TTC549 (cell line): ENCODE results near the gene CCDC121.
A peak's percentile ranks its signal among the peaks of the same experiment; 100 is the strongest.

Experiments
- FAIRE-seq: peaks from 2 replicates; lab custom pipeline; 2012; peaks lifted over from hg19 to GRCh38; lab: Jason Lieb, UNC

The CCDC121 gene

GRCh38 chr2:27628767-27629709 lies at the start of gene CCDC121, which contains the start of gene GPN1:
CCDC121 (minus strand) TSS chr2:27629012; CDS start chr2:27627799, 1,213 bp downstream.
GPN1 (plus strand) TSS chr2:27629050; CDS start chr2:27629059, 9 bp downstream.
- FAIRE-seq = no peak

- no peak for FAIRE-seq
Measured at GRCh38 chr2:27672723-27673486, 44.1 kb upstream of the CCDC121 start.

- FAIRE-seq = no peak
Measured at GRCh38 chr2:27671235-27671634, 42.4 kb upstream of the CCDC121 start.

- FAIRE-seq = no peak
Measured at GRCh38 chr2:27667446-27667845, 38.6 kb upstream of the CCDC121 start.

- FAIRE-seq = no peak
Measured at GRCh38 chr2:27664622-27665363, 36.0 kb upstream of the CCDC121 start.

GRCh38 chr2:27664154-27664574 lies 35.4 kb upstream of the CCDC121 start:
- FAIRE-seq = no peak

GRCh38 chr2:27663285-27664153 lies 34.7 kb upstream of the CCDC121 start, which contains the start of the genes SLC4A1AP and SUPT7L:
SLC4A1AP (plus strand) TSS chr2:27663889; CDS start chr2:27663915, 26 bp downstream.
SUPT7L (minus strand) TSS chr2:27663614; CDS start chr2:27662192, 1,422 bp downstream.
- FAIRE-seq = no peak

- FAIRE-seq = no peak
Measured at GRCh38 chr2:27661371-27661770, 32.6 kb upstream of the CCDC121 start.

- no peak for FAIRE-seq
Measured at GRCh38 chr2:27655155-27655951, 26.5 kb upstream of the CCDC121 start.

GRCh38 chr2:27653397-27653796 lies 24.6 kb upstream of the CCDC121 start:
- no peak for FAIRE-seq

- FAIRE-seq = no peak
Measured at GRCh38 chr2:27652790-27653189, 24.0 kb upstream of the CCDC121 start.

- no peak for FAIRE-seq
Measured at GRCh38 chr2:27652341-27652740, 23.5 kb upstream of the CCDC121 start.

- FAIRE-seq = no peak
Measured at GRCh38 chr2:27651056-27651455, 22.2 kb upstream of the CCDC121 start.

- FAIRE-seq = no peak
Measured at GRCh38 chr2:27647737-27648136, 18.9 kb upstream of the CCDC121 start.

GRCh38 chr2:27647289-27647688 lies 18.5 kb upstream of the CCDC121 start:
- no peak for FAIRE-seq

GRCh38 chr2:27645197-27645596 lies 16.4 kb upstream of the CCDC121 start:
- FAIRE-seq = peak; percentile 9

GRCh38 chr2:27640722-27641245 lies 12.0 kb upstream of the CCDC121 start:
- no peak for FAIRE-seq

GRCh38 chr2:27638709-27639108 lies 9.9 kb upstream of the CCDC121 start:
- no peak for FAIRE-seq

- FAIRE-seq = no peak
Measured at GRCh38 chr2:27638037-27638637, 9.3 kb upstream of the CCDC121 start.

- no peak for FAIRE-seq
Measured at GRCh38 chr2:27636766-27637165, 8.0 kb upstream of the CCDC121 start.
